ENCODE measurements around the gene ZNF460. TPM values are rescaled to one million over a fixed set of nuclear protein-coding genes. Genes with fewer than 3 reads are reported as not detected.

The ZNF460 gene
- total and polyA plus RNA-seq, 2 of the 8 experiments (the other 6 are each of a cell fraction or from before 2014, with no cell fraction given): 9.3 to 57.9 TPM

DNA sequence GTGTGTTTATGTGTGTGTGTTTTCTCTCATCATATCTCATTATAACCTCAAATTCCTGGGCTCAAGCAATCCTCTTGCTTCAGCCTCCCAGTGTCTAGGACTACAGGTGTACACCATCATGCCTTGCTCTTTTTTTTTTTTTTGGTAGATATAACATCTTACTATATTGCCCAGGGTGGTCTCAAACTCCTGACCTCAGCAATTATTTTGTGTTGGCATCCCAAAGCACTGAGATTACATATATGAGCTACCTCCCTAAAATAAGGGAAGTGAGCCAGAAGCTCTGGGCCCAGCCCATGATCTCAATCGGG is 39.5 kb downstream of the ZNF460 start (continued):
- TF ChIP-seq SIN3A (conservative IDR thresholded peaks at IDR 0.05 in 1 of 2, IDR thresholded peaks at IDR 0.05 in 1 of 2; ENCODE audit: low read depth in 1 of 2, low read length in 2 of 2) (no peak), EP300 (IDR thresholded peaks at IDR 0.05; ENCODE audit: borderline replicate concordance in 1 of 2, low read depth in 2 of 2, low read length in 2 of 2) (no peak), POLR2AphosphoS5 (IDR thresholded peaks at IDR 0.05; ENCODE audit: low read depth, low read length) (no peak), TBP (IDR thresholded peaks at IDR 0.05; ENCODE audit: low read depth, low read length) (no peak), PHF8 (conservative IDR thresholded peaks at IDR 0.05; ENCODE audit: low read depth, low read length) (no peak), CHD1 (IDR thresholded peaks at IDR 0.05; ENCODE audit: low read depth, low read length) (no peak)
- TF ChIP-seq, protein P1, sequence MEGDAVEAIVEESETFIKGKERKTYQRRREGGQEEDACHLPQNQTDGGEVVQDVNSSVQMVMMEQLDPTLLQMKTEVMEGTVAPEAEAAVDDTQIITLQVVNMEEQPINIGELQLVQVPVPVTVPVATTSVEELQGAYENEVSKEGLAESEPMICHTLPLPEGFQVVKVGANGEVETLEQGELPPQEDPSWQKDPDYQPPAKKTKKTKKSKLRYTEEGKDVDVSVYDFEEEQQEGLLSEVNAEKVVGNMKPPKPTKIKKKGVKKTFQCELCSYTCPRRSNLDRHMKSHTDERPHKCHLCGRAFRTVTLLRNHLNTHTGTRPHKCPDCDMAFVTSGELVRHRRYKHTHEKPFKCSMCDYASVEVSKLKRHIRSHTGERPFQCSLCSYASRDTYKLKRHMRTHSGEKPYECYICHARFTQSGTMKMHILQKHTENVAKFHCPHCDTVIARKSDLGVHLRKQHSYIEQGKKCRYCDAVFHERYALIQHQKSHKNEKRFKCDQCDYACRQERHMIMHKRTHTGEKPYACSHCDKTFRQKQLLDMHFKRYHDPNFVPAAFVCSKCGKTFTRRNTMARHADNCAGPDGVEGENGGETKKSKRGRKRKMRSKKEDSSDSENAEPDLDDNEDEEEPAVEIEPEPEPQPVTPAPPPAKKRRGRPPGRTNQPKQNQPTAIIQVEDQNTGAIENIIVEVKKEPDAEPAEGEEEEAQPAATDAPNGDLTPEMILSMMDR (IDR thresholded peaks at IDR 0.05; ENCODE audit: control extremely low read depth in 1 of 3, insufficient read depth in 1 of 3, low read depth in 1 of 3, low read length in 3 of 3): no peak
